ENCODE results near the gene KCNIP1. TPM values are rescaled to one million over a fixed set of nuclear protein-coding genes. Genes with fewer than 3 reads are reported as not detected.

Gene KCNIP1
- total and polyA plus RNA-seq, 2 of the 13 experiments (the other 11 are each of a cell fraction or from before 2014, with no cell fraction given) = not detected

- WGBS (ENCODE audit: low lambda C conversion rate) = 32% methylated on average over 11 of the region's 23 CpGs
- in situ Hi-C loops (cut with HindIII; ENCODE audit: extremely low pct_ligation_motif_present, low pct_unique_long_range_greater_than_20kb) = no loop called here
- FAIRE-seq (no peak), DNase-seq (ENCODE audit: low spot score) (no peak), ATAC-seq (no peak)
- Histone ChIP-seq H2AFZ (ENCODE audit: low read length) (no peak overlapping the region), H3K27ac (ENCODE audit: extremely low read length, insufficient read depth, low read length) (no peak overlapping the region), H3K36me3 (replicated peaks in 1 of 2; ENCODE audit: control insufficient read depth in 1 of 2, insufficient read depth in 2 of 2, low read length in 2 of 2) (no peaks in the 10 kb centered on the region), H3K27me3 (ENCODE audit: control insufficient read depth in 1 of 2, insufficient read depth in 2 of 2, low read length in 2 of 2) (peaks cover 2 to 31% of the 10 kb centered on the region in 2 experiments; a peak in 4 of 5 replicates), H4K20me1 (ENCODE audit: insufficient read depth, low read length) (no peaks in the 10 kb centered on the region), H3K4me3 (replicated peaks in 1 of 3; ENCODE audit: insufficient read depth in 1 of 3, low read depth in 2 of 3, low read length in 3 of 3) (no peak overlapping the region), H3K79me2 (ENCODE audit: insufficient read depth, low read length) (no peaks in the 10 kb centered on the region), H3K9me3 (ENCODE audit: low read length) (no peaks in the 10 kb centered on the region), H3K4me1 (ENCODE audit: insufficient read depth, low read length) (no peaks in the 10 kb centered on the region), H3K9ac (ENCODE audit: insufficient read depth, low read depth, low read length) (no peak overlapping the region), H3K4me2 (ENCODE audit: low read depth, low read length) (no peak overlapping the region)
- no peak for TF ChIP-seq HES4 (CRISPR knock-in tag; IDR thresholded peaks at IDR 0.05; ENCODE audit: borderline replicate concordance)
- TF ChIP-seq MXD1 (CRISPR knock-in tag; IDR thresholded peaks at IDR 0.05) = no peak
- no peak for TF ChIP-seq FIP1L1 (IDR thresholded peaks at IDR 0.05; ENCODE audit: borderline replicate concordance, insufficient read depth, low read depth, low read length)
- TF ChIP-seq THAP8 (CRISPR knock-in tag; IDR thresholded peaks at IDR 0.05; ENCODE audit: borderline replicate concordance) = no peak
- no peak for TF ChIP-seq ZNF558 (CRISPR knock-in tag; IDR thresholded peaks at IDR 0.05; ENCODE audit: borderline replicate concordance)
- no peak for TF ChIP-seq DZIP1 (CRISPR knock-in tag; IDR thresholded peaks at IDR 0.05)
- no peak for TF ChIP-seq SP4 (CRISPR knock-in tag; IDR thresholded peaks at IDR 0.05)
- no peak for TF ChIP-seq EHMT2 (IDR thresholded peaks at IDR 0.05; ENCODE audit: borderline replicate concordance, low read depth, low read length)
- TF ChIP-seq ZNF143 (CRISPR knock-in tag; IDR thresholded peaks at IDR 0.05) = no peak
- no peak for TF ChIP-seq FOXM1 (CRISPR knock-in tag; IDR thresholded peaks at IDR 0.05)
- TF ChIP-seq ZNF781 (CRISPR knock-in tag; IDR thresholded peaks at IDR 0.05; ENCODE audit: borderline replicate concordance, not compliant biosample characterization) = no peak
- TF ChIP-seq ZNF609 (CRISPR knock-in tag; IDR thresholded peaks at IDR 0.05; ENCODE audit: borderline replicate concordance) = no peak
- no peak for TF ChIP-seq ZNF775 (CRISPR knock-in tag; IDR thresholded peaks at IDR 0.05; ENCODE audit: borderline replicate concordance)
- no peak for TF ChIP-seq ZNF569 (CRISPR knock-in tag; IDR thresholded peaks at IDR 0.05; ENCODE audit: borderline replicate concordance)
- BruUV-seq (replicated peaks) = no TSS peak
- intact Hi-C loops (cut with micrococcal nuclease; ENCODE audit: unreplicated experiment) = no loop called here
- POLR2A ChIA-PET = no interaction called here
- CTCF ChIA-PET (ENCODE audit: low intra/inter-chr PET ratio, low total read pairs) = no interaction called here
Observed at GRCh38 chr5:170504616-170505266, 921 bp downstream of the KCNIP1 start.

All from HepG2 (cell line).